Right lobe of liver (tissue), 6 donors: Measurements from ENCODE around the gene PLAA. TPM values are rescaled to one million over a fixed set of nuclear protein-coding genes. Genes with fewer than 3 reads are reported as not detected.

Source experiments
- ATAC-seq, 4 donors: fragments of 200-7000 bp; cut with Tn5 transposase; one replicate each; pipeline ENCODE4 v1.9.1; 2020; ENCODE audit warnings: mild to moderate bottlenecking in 4 of 4, moderate library complexity in 4 of 4
- DNase-seq, 3 donors: peaks; one replicate each; pipeline ENCODE4 v3.0.0-alpha.2; 2020
- H3K27ac ChIP-seq, 3 donors: fragments of 200-600 bp; one replicate each; pipeline ENCODE4 v1.8.0; 2022
- H3K27me3 ChIP-seq, 2 donors: fragments of 200-600 bp; one replicate each; pipeline ENCODE4 v1.8.0; 2022
- H3K36me3 ChIP-seq, 4 donors: fragments of 200-600 bp; sonication (generic) in 1 of 4; one replicate each; pipeline versions ENCODE4 v1.5.1 to v1.8.0; 2017 to 2022; ENCODE audit warnings: control low read depth in 1 of 4
- H3K4me1 ChIP-seq, 4 donors: fragments of 200-600 bp; sonication (generic) in 1 of 4; one replicate each; pipeline versions ENCODE4 v1.5.1 to v1.8.0; 2017 to 2022; ENCODE audit warnings: control low read depth in 1 of 4
- H3K4me3 ChIP-seq, 3 donors: fragments of 200-600 bp; one replicate each; pipeline ENCODE4 v1.8.0; 2022
- H3K9me3 ChIP-seq, 4 donors: fragments of 200-600 bp; sonication (generic) in 1 of 4; one replicate each; pipeline versions ENCODE4 v1.5.1 to v1.8.0; 2017 to 2022; ENCODE audit warnings: control low read depth in 1 of 4
- POLR2A ChIP-seq: fragments of 450-650 bp; IDR thresholded peaks from one replicate; pipeline ENCODE4 v1.6.1; 2017; ENCODE audit warnings: antibody characterized with exemption, mild to moderate bottlenecking
- WGBS: methylation state at CpG from one replicate; pipeline ENCODE4 v1.1.6; 2018; ENCODE audit warnings: low coverage, low lambda C conversion rate; ENCODE audit not compliant: insufficient coverage; ENCODE audit errors: missing lambda C conversion rate; 5-methylcytosine and 5-hydroxymethylcytosine counted together
- intact Hi-C, 2 donors: fragments of 100-400 bp; cut with DNase I; formaldehyde crosslinking; loops; one replicate each; pipeline versions ENCODE4 v1.11.2 to v1.14.1; 2022
- total RNA-seq, 6 experiments: library from RNA; depleted of rRNA in 2 of 6; stranded (reverse); fragments of >200 nt in 2 of 6; fragmentation: NEBNext Ultra II Directional in 3 of 6; extraction: Animal tissue kit (Norgen Biotek cat#: 25700) in 3 of 6; gene quantifications; one replicate each; pipeline versions ENCODE4 v1.1.0 to v1.2.4, GENCODE V29; 2016 to 2023
- TF ChIP-seq, protein P1 (sequence below), 4 donors: fragments of 200-600 bp in 3 of 4; fragments of 450-650 bp in 1 of 4; IDR thresholded peaks; one replicate each; pipeline versions ENCODE4 v1.5.1 to v1.8.0; 2016 to 2022; ENCODE audit warnings: antibody characterized with exemption in 4 of 4, mild to moderate bottlenecking in 2 of 4
- donor health status: DM: no; HTN: yes; CAD: no.
- donor health status: DM: no; HTN: no; CAD: no.
- donor health status: DM: no; HTN: no; CAD: no.
- donor health status: DM: no; HTN: yes; CAD: no.
- donor health status: DM: no; HTN: yes; CAD: no.

The PLAA gene
- total RNA-seq, 6 experiments from 2014 or later = 10.7 to 26.1 (median 16.8) TPM

DNA sequence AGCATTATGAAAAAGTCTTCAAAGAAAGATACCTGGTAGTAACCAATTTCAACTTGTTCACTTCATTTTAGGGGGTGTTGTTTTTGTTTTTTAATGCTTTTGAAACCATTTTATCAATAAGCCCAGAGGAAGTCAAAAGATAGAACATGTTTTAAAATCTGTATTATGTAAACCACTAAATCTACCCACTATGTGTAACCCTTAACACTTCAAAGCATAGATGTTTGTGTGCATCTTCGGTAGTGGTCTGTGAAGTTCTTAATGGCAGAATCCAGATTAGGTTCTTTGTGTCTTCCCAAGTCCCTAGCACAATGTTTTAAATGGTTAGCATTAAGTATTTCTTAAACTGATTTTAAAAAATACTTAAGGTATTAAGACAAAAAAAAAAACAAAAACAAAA, 6.3 kb downstream of the PLAA start:
- 90% methylated on average over 1 of the region's 1 CpG for WGBS
- no peak for ATAC-seq

DNA sequence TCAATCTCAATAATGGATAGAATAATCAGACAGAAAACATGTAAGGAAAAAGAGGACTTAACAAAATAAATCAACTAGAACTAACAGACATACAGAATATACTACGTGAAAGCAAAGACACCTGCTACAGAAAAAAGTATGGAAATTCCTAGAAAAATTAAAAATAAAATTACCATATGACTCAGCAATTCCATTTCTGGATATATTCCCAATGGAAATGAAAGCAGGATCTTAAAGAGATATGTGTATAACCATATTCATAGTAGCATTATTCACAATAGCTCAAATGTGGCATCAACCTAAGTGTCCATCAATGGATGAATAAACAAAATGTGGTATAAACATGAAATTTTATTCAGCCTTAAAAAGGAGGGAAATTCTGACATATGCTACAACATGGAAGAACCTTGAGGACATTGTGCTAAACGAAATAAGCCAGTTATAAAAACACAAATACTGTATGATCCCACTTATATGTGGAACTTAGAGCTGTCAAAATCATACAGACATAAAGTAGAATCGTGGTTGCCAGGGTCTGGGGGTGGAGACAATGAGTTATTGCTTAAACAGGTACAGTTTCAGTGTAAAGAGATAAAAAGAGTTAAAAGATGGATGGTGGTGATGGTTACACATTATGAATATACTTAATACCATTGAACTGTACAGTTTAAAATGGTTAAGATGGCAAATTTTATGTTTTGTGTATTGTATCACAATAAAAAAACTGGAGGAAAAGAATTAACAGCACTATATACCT, 6.9 kb downstream of the PLAA start:
- no peaks in the 10 kb centered on the region for H3K27me3 ChIP-seq
- TF ChIP-seq POLR2A = no peak
- TF ChIP-seq, protein P1, sequence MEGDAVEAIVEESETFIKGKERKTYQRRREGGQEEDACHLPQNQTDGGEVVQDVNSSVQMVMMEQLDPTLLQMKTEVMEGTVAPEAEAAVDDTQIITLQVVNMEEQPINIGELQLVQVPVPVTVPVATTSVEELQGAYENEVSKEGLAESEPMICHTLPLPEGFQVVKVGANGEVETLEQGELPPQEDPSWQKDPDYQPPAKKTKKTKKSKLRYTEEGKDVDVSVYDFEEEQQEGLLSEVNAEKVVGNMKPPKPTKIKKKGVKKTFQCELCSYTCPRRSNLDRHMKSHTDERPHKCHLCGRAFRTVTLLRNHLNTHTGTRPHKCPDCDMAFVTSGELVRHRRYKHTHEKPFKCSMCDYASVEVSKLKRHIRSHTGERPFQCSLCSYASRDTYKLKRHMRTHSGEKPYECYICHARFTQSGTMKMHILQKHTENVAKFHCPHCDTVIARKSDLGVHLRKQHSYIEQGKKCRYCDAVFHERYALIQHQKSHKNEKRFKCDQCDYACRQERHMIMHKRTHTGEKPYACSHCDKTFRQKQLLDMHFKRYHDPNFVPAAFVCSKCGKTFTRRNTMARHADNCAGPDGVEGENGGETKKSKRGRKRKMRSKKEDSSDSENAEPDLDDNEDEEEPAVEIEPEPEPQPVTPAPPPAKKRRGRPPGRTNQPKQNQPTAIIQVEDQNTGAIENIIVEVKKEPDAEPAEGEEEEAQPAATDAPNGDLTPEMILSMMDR (IDR thresholded peaks at IDR 0.05) = no peak
- peaks cover 0 to 21% (median 3%) of the 10 kb centered on the region in 4 donors for H3K4me1 ChIP-seq
- 76% methylated on average over 3 of the region's 3 CpGs for WGBS
- no peak overlapping the region for H3K27ac ChIP-seq
- H3K9me3 ChIP-seq = no peaks in the 10 kb centered on the region
- DNase-seq = no peak
- H3K36me3 ChIP-seq = no peaks in the 10 kb centered on the region
- H3K4me3 ChIP-seq = no peak overlapping the region
- intact Hi-C loops = loop anchor here in 1 of 2 donors (10.0 kb wide), 1 partner anchor 45 kb away; the partner anchor contains the start of gene CAAP1
- no peak for ATAC-seq

More for the DNA sequence above, 6.3 kb downstream of the PLAA start:
- TF ChIP-seq POLR2A = no peak
- peaks cover 0 to 27% (median 5%) of the 10 kb centered on the region in 4 donors for H3K4me1 ChIP-seq
- no peaks in the 10 kb centered on the region for H3K27me3 ChIP-seq
- intact Hi-C loops = loop anchor here in 1 of 2 donors (10.0 kb wide), 1 partner anchor 46 kb away; the partner anchor contains the start of gene CAAP1
- H3K4me3 ChIP-seq = no peak overlapping the region
- H3K27ac ChIP-seq = no peak overlapping the region
- no peaks in the 10 kb centered on the region for H3K36me3 ChIP-seq
- no peaks in the 10 kb centered on the region for H3K9me3 ChIP-seq
- DNase-seq = no peak

DNA sequence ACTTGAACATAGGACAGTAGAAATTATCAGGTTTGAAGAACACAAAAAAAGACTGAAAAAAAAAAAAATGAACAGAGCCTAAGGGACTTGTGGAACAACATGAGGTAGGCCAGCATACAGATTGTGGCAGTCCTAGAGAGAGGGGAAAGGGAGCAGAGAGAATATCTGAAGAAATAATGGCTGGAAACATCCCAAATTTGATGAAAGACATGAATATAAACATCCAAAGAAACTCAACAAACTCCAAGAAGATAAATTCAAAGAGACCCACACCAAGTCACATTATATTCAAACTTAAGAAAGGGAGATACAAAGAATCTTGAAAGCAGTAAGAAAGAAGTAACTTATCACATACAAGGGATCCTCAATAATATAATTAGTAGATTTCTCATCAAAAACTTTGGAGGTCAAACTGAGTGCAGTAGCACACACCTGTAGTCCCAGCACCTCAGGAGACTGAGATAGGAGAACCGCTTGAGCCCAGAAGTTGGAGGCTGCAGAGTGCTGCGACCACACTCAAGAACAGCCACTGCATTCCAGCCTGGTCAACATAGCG, 9.1 kb downstream of the PLAA start:
- intact Hi-C loops = no loop called here
- DNase-seq (no peak), ATAC-seq (no peak)
- 83% methylated on average over 2 of the region's 3 CpGs for WGBS
- H3K4me3 ChIP-seq = no peak overlapping the region
- no peak overlapping the region for H3K27ac ChIP-seq
- H3K4me1 ChIP-seq = peaks cover 0 to 16% (median 3%) of the 10 kb centered on the region in 4 donors
- no peak for TF ChIP-seq POLR2A
- TF ChIP-seq, protein P1 (IDR thresholded peaks at IDR 0.05) = no peak
- no peaks in the 10 kb centered on the region for H3K9me3 ChIP-seq
- H3K36me3 ChIP-seq = peaks cover 0 to 9% (median 0%) of the 10 kb centered on the region in 4 donors
- no peaks in the 10 kb centered on the region for H3K27me3 ChIP-seq

DNA sequence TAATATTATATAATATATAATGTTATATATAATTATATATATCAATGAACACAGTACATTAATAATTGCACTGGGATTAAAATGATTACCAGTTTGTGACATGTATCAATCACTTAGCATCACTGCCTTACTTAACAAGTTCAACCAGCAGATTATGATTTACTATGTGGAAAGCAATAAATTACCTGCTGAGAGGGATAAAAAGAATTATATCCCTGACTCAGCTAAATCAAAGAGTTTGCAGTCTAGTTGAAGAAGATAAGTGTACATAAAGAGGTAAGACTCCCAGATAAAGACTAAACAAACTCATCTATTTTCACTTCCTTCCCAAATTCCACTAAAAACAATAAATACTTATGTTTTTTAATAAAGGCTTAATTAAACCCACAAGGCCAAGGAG, 11.2 kb downstream of the PLAA start:
- no peak overlapping the region for H3K27ac ChIP-seq
- intact Hi-C loops = no loop called here
- no peaks in the 10 kb centered on the region for H3K9me3 ChIP-seq
- ATAC-seq (no peak), DNase-seq (no peak)
- H3K36me3 ChIP-seq = peaks cover 0 to 9% (median 0%) of the 10 kb centered on the region in 4 donors
- H3K4me1 ChIP-seq = peaks cover 0 to 16% (median 3%) of the 10 kb centered on the region in 4 donors
- H3K27me3 ChIP-seq = no peaks in the 10 kb centered on the region
- H3K4me3 ChIP-seq = no peak overlapping the region
- TF ChIP-seq, protein P1 (IDR thresholded peaks at IDR 0.05) = no peak
- no peak for TF ChIP-seq POLR2A

DNA sequence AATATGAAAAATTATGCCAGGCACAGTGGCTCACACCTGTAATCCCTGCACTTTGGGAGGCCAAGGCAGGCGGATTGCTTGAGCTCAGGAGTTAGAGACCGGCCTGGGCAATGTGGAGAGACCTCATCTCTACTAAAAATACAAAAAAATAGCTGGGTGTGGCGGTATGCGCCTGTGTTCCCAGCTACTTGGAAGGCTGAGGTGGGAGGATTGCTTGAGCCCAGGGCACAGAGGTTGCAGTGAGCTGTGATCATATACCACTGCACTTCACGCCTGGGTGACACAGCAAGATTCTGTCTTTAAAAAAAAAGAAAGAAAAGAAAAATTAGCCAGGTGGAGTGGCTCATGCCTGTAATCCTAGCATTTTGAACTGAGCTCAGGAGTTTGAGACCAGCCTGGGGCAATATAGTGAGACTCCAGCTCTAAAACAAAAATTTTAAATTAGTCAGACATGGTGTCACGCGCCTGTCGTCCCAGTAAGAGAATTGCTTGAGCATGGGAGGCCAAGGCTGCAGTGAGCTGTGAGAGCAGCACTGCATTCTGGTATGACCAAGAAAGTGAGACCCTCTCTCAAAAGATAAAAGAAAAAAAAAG, 18.0 kb downstream of the PLAA start:
- Histone ChIP-seq H3K27me3 (no peaks in the 10 kb centered on the region), H3K27ac (no peak overlapping the region), H3K4me3 (no peak overlapping the region), H3K4me1 (no peaks in the 10 kb centered on the region), H3K9me3 (no peaks in the 10 kb centered on the region), H3K36me3 (peaks cover 0 to 43% (median 8%) of the 10 kb centered on the region in 4 donors)
- 94% methylated on average over 7 of the region's 8 CpGs for WGBS
- TF ChIP-seq POLR2A = no peak
- TF ChIP-seq, protein P1 (IDR thresholded peaks at IDR 0.05) = no peak
- intact Hi-C loops = no loop called here
- DNase-seq = no peak
- ATAC-seq = no peak
